Erythroblast (primary cell): ENCODE results near the gene SPRR2B.

Experiments used
- GATA1 ChIP-seq: IDR thresholded peaks from 2 replicates; pipeline ENCODE4 v1.6.1; 2011; ENCODE audit warnings: low read depth, mild to moderate bottlenecking, control low read depth, low read length, moderate library complexity
- POLR2A ChIP-seq: IDR thresholded peaks from 2 replicates; pipeline ENCODE4 v1.6.1; 2011; ENCODE audit warnings: mild to moderate bottlenecking, low read length

- TF ChIP-seq POLR2A, result peak; percentile 47
- no peak for TF ChIP-seq GATA1
These were observed 48.1 kb upstream of the SPRR2B start for GRCh38 chr1:153119491-153119971.
